ENCODE measurements around the gene PIKFYVE. TPM values are rescaled to one million over a fixed set of nuclear protein-coding genes. Genes with fewer than 3 reads are reported as not detected.
"Not testable (repeated sequence)": the region's sequence is repeated elsewhere in the genome, so short reads cannot be mapped to it uniquely, and the experiment has no call there.

The PIKFYVE gene
- 21.9 and 33.8 TPM in 2 replicates for total RNA-seq (ENCODE audit: low replicate concordance)
- long read RNA-seq, partial matches to known transcripts = 0 of 4 reads
- long read RNA-seq, other reads (novel, unspliced or antisense) = 4 of 4 reads

- Mint-ChIP-seq H3K27ac (peak within 1 kb of the TSS; percentile 97), H3K36me3 (peaks cover 4% of the 10 kb centered on the region), H3K4me3 (peak within 1 kb of the TSS; percentile 92), H3K27me3 (no peaks in the 10 kb centered on the region), H3K9me3 (no peaks in the 10 kb centered on the region), H3K4me1 (ENCODE audit: unreplicated experiment) (peaks cover 28% of the 10 kb centered on the region)
- DNase-seq (ENCODE audit: extremely low spot score, unreplicated experiment) = peak; percentile 94
- no peak for TF ChIP-seq CTCF (conservative IDR thresholded peaks at IDR 0.05)
Observed at GRCh38 chr2:208265801-208266552, at the start of gene PIKFYVE. TSS of gene PIKFYVE (plus strand) at chr2:208266255. CDS start at chr2:208271520, 5,265 bp downstream.

GRCh38 chr2:208221873-208222272 is 44.2 kb upstream of the PIKFYVE start:
- not testable (repeated sequence) for H3K4me3 Mint-ChIP-seq; H3K27ac Mint-ChIP-seq; DNase-seq (ENCODE audit: extremely low spot score, unreplicated experiment); H3K27me3 Mint-ChIP-seq; H3K36me3 Mint-ChIP-seq; H3K4me1 Mint-ChIP-seq (ENCODE audit: unreplicated experiment)
- peaks cover 12% of the 10 kb centered on the region for H3K9me3 Mint-ChIP-seq

- H3K4me3 Mint-ChIP-seq = no peak overlapping the region
- H3K27me3 Mint-ChIP-seq = no peaks in the 10 kb centered on the region
- H3K9me3 Mint-ChIP-seq = peaks cover 12% of the 10 kb centered on the region
- DNase-seq (ENCODE audit: extremely low spot score, unreplicated experiment) = no peak
- no peak for TF ChIP-seq CTCF (conservative IDR thresholded peaks at IDR 0.05)
- H3K36me3 Mint-ChIP-seq = no peaks in the 10 kb centered on the region
- no peak overlapping the region for H3K27ac Mint-ChIP-seq
- no peaks in the 10 kb centered on the region for H3K4me1 Mint-ChIP-seq (ENCODE audit: unreplicated experiment)
Observed at GRCh38 chr2:208222351-208222750, 43.7 kb upstream of the PIKFYVE start.

GRCh38 chr2:208224802-208225201 is 41.3 kb upstream of the PIKFYVE start:
- no peaks in the 10 kb centered on the region for H3K27me3 Mint-ChIP-seq
- H3K4me1 Mint-ChIP-seq (ENCODE audit: unreplicated experiment) = no peaks in the 10 kb centered on the region
- DNase-seq (ENCODE audit: extremely low spot score, unreplicated experiment) = no peak
- no peak overlapping the region for H3K4me3 Mint-ChIP-seq
- no peaks in the 10 kb centered on the region for H3K36me3 Mint-ChIP-seq
- peaks cover 11% of the 10 kb centered on the region for H3K9me3 Mint-ChIP-seq
- H3K27ac Mint-ChIP-seq = no peak overlapping the region
- no peak for TF ChIP-seq CTCF (conservative IDR thresholded peaks at IDR 0.05)

GRCh38 chr2:208227581-208228232 is 38.3 kb upstream of the PIKFYVE start:
- no peak for TF ChIP-seq CTCF (conservative IDR thresholded peaks at IDR 0.05)
- H3K4me1 Mint-ChIP-seq (ENCODE audit: unreplicated experiment) = no peaks in the 10 kb centered on the region
- no peaks in the 10 kb centered on the region for H3K27me3 Mint-ChIP-seq
- no peak overlapping the region for H3K4me3 Mint-ChIP-seq
- peaks cover 9% of the 10 kb centered on the region for H3K9me3 Mint-ChIP-seq
- H3K36me3 Mint-ChIP-seq = no peaks in the 10 kb centered on the region
- no peak overlapping the region for H3K27ac Mint-ChIP-seq
- DNase-seq (ENCODE audit: extremely low spot score, unreplicated experiment) = no peak

GRCh38 chr2:208228476-208228875 is 37.6 kb upstream of the PIKFYVE start:
- H3K36me3 Mint-ChIP-seq = no peaks in the 10 kb centered on the region
- no peak overlapping the region for H3K27ac Mint-ChIP-seq
- H3K4me3 Mint-ChIP-seq = no peak overlapping the region
- no peaks in the 10 kb centered on the region for H3K27me3 Mint-ChIP-seq
- H3K4me1 Mint-ChIP-seq (ENCODE audit: unreplicated experiment) = no peaks in the 10 kb centered on the region
- H3K9me3 Mint-ChIP-seq = peaks cover 9% of the 10 kb centered on the region
- no peak for TF ChIP-seq CTCF (conservative IDR thresholded peaks at IDR 0.05)
- DNase-seq (ENCODE audit: extremely low spot score, unreplicated experiment) = no peak
